M059J (cell line): ENCODE data around the gene NAALADL1. TPM values are rescaled to one million over a fixed set of nuclear protein-coding genes. Genes with fewer than 3 reads are reported as not detected.
"Not testable (repeated sequence)": the region's sequence is repeated elsewhere in the genome, so short reads cannot be mapped to it uniquely, and the experiment has no call there.

Experiments
- DNase-seq: peaks from one replicate; pipeline ENCODE4 v3.0.0-alpha.2; 2012; ENCODE audit warnings: low read depth
- total RNA-seq: library from RNA; depleted of rRNA; stranded (reverse); fragments of >200 nt; shearing (Covaris generic); gene quantifications from 2 replicates; pipeline ENCODE4 v1.2.3, GENCODE V29; 2014; rRNA removed

The NAALADL1 gene
- total RNA-seq, 1 experiment from 2014 or later = 0.34 TPM

GRCh38 chr11:65013888-65014725, 44.2 kb downstream of the NAALADL1 start, which contains the start of gene ARL2:
TSS of gene ARL2 (plus strand) at chr11:65014160. CDS start at chr11:65014208, 48 bp downstream.
- peak; percentile 85 for DNase-seq

GRCh38 chr11:65013130-65013887, 45.0 kb downstream of the NAALADL1 start:
- DNase-seq = peak; percentile 84

GRCh38 chr11:65008873-65009272, 49.5 kb downstream of the NAALADL1 start:
- DNase-seq = no peak

DNA sequence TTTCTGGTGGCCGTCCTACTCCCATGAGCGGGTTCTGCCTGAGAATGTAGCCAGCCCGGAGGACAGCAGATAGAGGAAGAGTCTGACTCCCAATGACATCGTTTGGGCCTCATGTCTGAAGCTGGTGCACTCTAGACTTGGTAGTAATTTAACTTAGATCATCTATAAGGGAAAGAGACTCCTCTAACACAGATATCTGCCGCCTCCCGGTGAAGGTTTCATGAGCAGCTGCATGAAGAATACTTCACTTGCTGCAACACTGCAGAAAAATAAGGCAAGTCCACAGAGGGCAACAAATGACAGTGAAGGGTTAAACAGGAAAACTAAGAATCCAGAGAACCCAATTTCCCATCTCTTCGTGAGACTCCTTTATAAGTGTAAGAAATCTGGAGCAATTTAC, 50.3 kb downstream of the NAALADL1 start:
- no peak for DNase-seq

- DNase-seq = not testable (repeated sequence)
Observed at GRCh38 chr11:65003968-65004367, 54.4 kb downstream of the NAALADL1 start.

- peak; percentile 42 for DNase-seq
Observed at GRCh38 chr11:65003282-65003681, 55.1 kb downstream of the NAALADL1 start.

- DNase-seq = no peak
Observed at GRCh38 chr11:65002706-65003105, 55.6 kb downstream of the NAALADL1 start.

GRCh38 chr11:64999478-64999877, 58.9 kb downstream of the NAALADL1 start:
- DNase-seq = no peak

DNA sequence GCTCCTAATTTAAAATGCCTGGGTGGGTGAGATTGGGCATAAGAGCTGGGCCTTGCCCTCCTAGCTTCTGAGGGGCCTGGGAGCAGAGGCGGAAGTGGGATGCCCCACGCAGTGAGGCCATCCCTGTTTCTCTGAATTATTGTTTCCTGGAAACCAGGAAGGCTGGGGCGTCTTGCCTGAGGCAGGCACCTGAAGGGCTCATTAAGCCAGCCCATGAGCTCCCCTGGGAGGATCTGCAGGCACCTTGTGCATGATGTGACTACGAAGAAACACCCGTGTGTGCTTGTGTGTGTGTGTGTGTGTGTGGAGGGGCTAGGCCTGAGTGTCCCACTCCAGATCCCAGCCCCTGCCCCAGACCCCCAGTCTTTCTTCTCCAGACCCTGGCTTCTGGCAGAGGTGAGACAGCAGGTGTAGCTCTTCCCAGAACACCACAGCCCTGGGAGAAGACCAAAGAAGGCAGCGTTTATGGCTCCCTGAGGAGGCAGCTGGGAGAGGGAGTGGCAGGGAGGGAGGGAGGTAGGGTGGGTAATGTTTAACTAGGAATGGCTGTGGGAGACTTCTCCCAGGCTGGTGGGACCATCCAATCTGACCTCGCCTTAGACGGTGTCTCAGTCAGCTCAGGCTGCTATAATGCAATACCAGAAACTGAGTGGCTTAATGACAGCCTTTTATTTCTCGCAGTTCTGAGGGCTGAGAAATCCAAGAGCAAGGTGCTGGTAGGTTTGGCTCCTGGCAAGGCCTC, 59.5 kb downstream of the NAALADL1 start:
- no peak for DNase-seq

- DNase-seq = peak; percentile 11
Observed at GRCh38 chr11:64998141-64998540, 60.2 kb downstream of the NAALADL1 start.

GRCh38 chr11:64996710-64997380, 61.5 kb downstream of the NAALADL1 start, which contains the start of gene BATF2:
TSS of gene BATF2 (minus strand) at chr11:64996971. CDS start at chr11:64996914, 57 bp downstream.
- DNase-seq = peak; percentile 91

DNA sequence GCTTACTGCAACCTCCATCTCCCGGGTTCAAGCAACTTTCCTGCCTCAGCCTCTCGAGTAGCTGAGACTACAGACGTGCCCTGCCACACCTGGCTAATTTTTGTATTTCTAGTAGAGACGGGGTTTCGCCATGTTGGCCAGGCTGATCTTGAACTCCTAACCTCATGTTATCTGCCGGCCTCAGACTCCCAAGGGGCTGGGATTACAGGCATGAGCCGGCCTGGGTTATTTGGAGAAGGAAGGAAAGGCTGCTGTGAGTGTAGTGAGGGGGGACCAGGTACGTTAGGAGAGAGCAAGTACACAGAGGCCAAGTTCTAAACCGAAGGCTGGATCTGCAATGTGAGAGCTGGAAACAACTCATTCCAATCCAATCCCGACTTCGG, 62.0 kb downstream of the NAALADL1 start:
- no peak for DNase-seq

Other genes starting within 250 kb of the NAALADL1 start
- 7.0 and 18.6 TPM in 2 replicates for gene MEN1, start 248.0 kb downstream of the NAALADL1 start, total RNA-seq
- gene CDC42BPG, start 213.9 kb downstream of the NAALADL1 start, total RNA-seq = 0.02 and 0.54 TPM in 2 replicates
- 38.4 and 57.9 TPM in 2 replicates for gene EHD1, start 179.9 kb downstream of the NAALADL1 start, total RNA-seq
- gene ATG2A, start 141.3 kb downstream of the NAALADL1 start, total RNA-seq = 12.6 and 16.0 TPM in 2 replicates
- gene PPP2R5B, start 133.9 kb downstream of the NAALADL1 start, total RNA-seq = 21.5 and 39.7 TPM in 2 replicates
- not detected in 2 replicates for gene GPHA2, start 122.7 kb downstream of the NAALADL1 start, total RNA-seq
- gene MAJIN, start 86.4 kb downstream of the NAALADL1 start, total RNA-seq = not detected in 2 replicates
- 5.9 and 6.2 TPM in 2 replicates for gene BATF2, start 61.6 kb downstream of the NAALADL1 start, total RNA-seq
- 137 and 169 TPM in 2 replicates for gene ARL2, start 44.4 kb downstream of the NAALADL1 start, total RNA-seq
- 17.8 and 18.3 TPM in 2 replicates for gene SNX15, start 31.1 kb downstream of the NAALADL1 start, total RNA-seq
- gene SAC3D1, start 17.3 kb downstream of the NAALADL1 start, total RNA-seq = 11.8 and 20.0 TPM in 2 replicates
- gene CDCA5, start 25.5 kb upstream of the NAALADL1 start, total RNA-seq = 47.9 and 56.8 TPM in 2 replicates
- 83.4 and 96.0 TPM in 2 replicates for gene ZFPL1, start 25.7 kb upstream of the NAALADL1 start, total RNA-seq
- gene VPS51, start 37.7 kb upstream of the NAALADL1 start, total RNA-seq = 117 and 170 TPM in 2 replicates
- 2.1 and 7.0 TPM in 2 replicates for gene TM7SF2, start 53.3 kb upstream of the NAALADL1 start, total RNA-seq
- 13.9 and 17.7 TPM in 2 replicates for gene ZNHIT2, start 59.1 kb upstream of the NAALADL1 start, total RNA-seq
- gene FAU, start 63.6 kb upstream of the NAALADL1 start, total RNA-seq = 290 and 443 TPM in 2 replicates
- 68.9 and 87.8 TPM in 2 replicates for gene MRPL49, start 63.8 kb upstream of the NAALADL1 start, total RNA-seq
- 27.0 and 37.8 TPM in 2 replicates for gene SYVN1, start 76.0 kb upstream of the NAALADL1 start, total RNA-seq
- not detected in 2 replicates for gene SPDYC, start 111.7 kb upstream of the NAALADL1 start, total RNA-seq
- 208 and 246 TPM in 2 replicates for gene CAPN1, start 123.4 kb upstream of the NAALADL1 start, total RNA-seq
- gene POLA2, start 203.4 kb upstream of the NAALADL1 start, total RNA-seq = 47.8 and 62.9 TPM in 2 replicates